Astrocyte of the cerebellum (primary cell): ENCODE data around the gene KIF16B.

ENCODE experiments used
- DNase-seq: peaks from one replicate; pipeline ENCODE4 v3.0.0-alpha.2; 2011; ENCODE audit warnings: low read depth
- H3K4me3 ChIP-seq: 2 replicates; pipeline ENCODE4 v1.5.1; 2011; ENCODE audit warnings: mild to moderate bottlenecking, low read depth, low read length, moderate library complexity
- in situ Hi-C: cut with HindIII; loops from 2 replicates; pipeline ENCODE4 v1.10.0; 2017; ENCODE audit warnings: low sequenced_read_pairs
- TF ChIP-seq, protein P1 (sequence below): IDR thresholded peaks from 2 replicates; pipeline ENCODE4 v1.5.1; 2012; ENCODE audit warnings: low read length, low read depth, moderate library complexity, mild to moderate bottlenecking; ENCODE audit errors: missing control alignments

Gene KIF16B

DNA sequence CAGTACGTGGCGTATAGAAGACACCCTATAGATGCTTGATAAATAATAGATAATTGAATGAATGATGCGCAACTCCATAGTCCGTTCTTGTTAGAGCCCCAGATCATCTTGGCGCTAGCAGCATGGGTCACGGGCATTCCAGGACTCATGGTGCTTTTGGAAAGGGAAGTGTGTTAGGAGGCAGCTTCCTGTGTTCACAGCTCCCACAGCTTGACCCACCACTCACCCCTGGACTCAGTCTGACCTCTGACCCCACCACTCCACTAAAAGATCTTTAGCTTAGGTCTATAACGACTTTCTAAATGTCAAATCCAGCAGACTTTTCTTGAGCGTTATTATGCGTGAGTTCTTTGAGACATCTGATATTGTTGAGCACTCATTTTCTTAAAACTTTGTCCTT is 35.8 kb upstream of the KIF16B start:
- TF ChIP-seq, protein P1, sequence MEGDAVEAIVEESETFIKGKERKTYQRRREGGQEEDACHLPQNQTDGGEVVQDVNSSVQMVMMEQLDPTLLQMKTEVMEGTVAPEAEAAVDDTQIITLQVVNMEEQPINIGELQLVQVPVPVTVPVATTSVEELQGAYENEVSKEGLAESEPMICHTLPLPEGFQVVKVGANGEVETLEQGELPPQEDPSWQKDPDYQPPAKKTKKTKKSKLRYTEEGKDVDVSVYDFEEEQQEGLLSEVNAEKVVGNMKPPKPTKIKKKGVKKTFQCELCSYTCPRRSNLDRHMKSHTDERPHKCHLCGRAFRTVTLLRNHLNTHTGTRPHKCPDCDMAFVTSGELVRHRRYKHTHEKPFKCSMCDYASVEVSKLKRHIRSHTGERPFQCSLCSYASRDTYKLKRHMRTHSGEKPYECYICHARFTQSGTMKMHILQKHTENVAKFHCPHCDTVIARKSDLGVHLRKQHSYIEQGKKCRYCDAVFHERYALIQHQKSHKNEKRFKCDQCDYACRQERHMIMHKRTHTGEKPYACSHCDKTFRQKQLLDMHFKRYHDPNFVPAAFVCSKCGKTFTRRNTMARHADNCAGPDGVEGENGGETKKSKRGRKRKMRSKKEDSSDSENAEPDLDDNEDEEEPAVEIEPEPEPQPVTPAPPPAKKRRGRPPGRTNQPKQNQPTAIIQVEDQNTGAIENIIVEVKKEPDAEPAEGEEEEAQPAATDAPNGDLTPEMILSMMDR = no peak
- no peak for DNase-seq
- in situ Hi-C loops = no loop called here
- no peak overlapping the region for H3K4me3 ChIP-seq

GRCh38 chr20:16608277-16608650 is 35.0 kb upstream of the KIF16B start:
- no peak overlapping the region for H3K4me3 ChIP-seq
- DNase-seq = no peak
- TF ChIP-seq, protein P1 = no peak
- in situ Hi-C loops = no loop called here

DNA sequence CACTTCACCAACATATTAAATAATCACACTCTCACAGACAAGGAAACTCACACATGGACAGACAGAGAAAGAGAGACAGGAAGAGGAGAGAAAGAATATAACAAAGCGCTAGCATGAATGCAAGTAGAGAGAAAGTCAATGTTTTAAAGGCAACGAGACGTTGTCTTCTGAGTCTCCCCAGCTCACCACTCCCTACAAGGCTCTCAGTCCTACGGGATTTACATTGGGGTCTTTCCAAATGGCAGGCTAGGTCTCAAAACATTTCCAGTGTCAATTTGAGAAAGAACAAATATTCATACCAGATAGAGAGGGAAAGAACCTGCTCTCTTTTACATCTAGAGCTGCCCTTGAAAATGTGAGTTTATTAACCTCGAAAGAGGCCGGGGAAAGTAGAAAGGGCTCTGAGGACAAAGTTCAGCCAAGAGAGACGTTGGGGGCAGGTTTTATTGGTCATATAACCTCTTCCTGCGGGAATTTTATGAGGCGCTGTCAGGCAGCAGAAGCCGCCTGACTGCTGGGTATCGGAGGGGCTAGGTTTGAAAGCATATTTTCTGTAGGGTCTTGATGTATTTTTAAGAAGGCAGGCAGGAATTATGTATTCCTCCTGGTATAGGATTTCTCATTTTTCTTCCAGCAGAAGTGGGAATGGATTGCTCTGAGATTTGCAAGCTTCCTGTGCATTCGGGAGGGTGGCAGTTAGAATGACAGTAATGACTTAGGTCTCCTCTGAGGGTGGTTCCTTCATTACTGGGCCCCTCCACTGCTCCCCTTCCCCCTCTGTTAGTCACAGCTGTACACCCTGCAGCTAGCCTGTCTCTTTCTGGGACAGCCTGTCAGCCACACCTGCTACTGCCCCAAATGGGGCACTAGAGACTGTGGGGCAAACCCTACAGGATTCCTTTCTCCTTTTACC is 34.4 kb upstream of the KIF16B start:
- no peak overlapping the region for H3K4me3 ChIP-seq
- no peak for DNase-seq
- in situ Hi-C loops = no loop called here
- TF ChIP-seq, protein P1 = no peak

DNA sequence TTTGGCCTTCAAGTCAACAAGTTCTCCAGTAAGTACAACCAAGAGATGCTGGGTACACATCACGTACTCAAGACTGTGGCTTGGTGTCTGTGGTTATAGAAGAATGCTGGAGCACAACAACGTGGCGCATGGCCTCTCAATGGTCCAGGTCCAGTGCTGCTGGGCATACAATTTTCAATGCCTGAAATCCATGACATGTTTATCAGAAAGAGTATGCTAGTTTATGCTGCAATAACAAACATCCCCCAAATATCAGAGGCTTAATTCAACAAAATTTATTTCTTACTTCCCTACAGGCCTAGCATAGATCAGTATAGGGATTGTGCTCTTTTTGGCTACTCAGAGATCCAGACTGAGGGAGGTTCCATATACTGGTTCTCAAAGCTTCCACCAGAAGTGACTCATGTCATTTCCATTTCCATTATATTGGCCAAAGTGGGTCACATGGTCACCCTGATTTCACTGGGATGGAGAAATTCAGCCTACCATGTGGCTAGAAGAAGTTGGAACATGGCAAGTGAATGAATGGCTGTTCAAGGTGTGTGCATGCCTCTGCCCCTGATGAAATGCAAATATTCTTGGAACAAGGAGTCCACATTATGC is 33.3 kb upstream of the KIF16B start:
- DNase-seq = no peak
- TF ChIP-seq, protein P1 = no peak
- H3K4me3 ChIP-seq = no peak overlapping the region
- in situ Hi-C loops = no loop called here

GRCh38 chr20:16601047-16601446 is 27.8 kb upstream of the KIF16B start:
- no peak overlapping the region for H3K4me3 ChIP-seq
- TF ChIP-seq, protein P1 = no peak
- DNase-seq = no peak
- in situ Hi-C loops = no loop called here

DNA sequence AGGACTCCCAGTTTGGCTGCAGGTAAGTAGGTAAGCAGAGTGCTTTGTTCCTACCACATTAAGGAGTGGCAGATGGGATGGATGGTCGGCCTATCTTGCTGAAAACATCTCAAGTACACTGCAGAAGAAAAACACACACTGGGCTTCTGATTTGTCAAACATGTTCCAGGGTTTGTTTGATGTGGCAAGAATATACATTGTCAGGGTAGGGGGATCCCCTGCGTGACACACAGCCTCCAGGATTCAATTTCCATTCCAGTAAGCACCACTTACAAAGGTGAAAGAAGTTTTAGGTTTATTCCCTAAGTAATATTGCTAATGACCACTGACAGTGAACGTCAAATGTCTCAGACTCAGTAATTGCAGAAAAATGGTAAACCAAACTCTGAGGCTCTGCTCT is 26.0 kb upstream of the KIF16B start:
- in situ Hi-C loops = no loop called here
- no peak for DNase-seq
- no peak overlapping the region for H3K4me3 ChIP-seq
- TF ChIP-seq, protein P1 = no peak
